GM18907 (cell line): ENCODE measurements around the gene ACADS.

ENCODE experiments used
- ATAC-seq: cut with Tn5 transposase; IDR thresholded peaks from one replicate; pipeline ENCODE4 v1.9.1; 2021; ENCODE audit warnings: mild to moderate bottlenecking, moderate library complexity; ENCODE audit not compliant: unreplicated experiment

Gene ACADS

DNA sequence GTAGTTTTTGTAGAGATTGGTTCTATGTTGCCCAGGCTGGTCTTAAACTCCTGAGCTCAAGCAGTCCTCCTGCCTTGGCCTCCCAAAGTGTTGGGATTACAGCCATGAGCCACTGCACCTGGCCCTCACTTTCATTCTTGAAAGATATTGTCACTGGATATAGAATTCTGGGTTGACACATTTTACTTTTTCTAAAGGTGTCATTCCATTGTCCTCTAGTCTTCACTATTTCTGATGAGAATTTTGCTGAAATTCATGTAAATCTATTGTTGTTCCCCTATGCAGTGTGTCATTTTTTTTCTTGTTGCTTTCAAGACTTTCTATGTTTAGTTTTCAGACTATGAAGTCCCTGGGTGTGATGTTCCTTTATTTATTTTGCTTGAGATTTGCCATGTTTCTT is 29.2 kb downstream of the ACADS start:
- ATAC-seq = no peak

DNA sequence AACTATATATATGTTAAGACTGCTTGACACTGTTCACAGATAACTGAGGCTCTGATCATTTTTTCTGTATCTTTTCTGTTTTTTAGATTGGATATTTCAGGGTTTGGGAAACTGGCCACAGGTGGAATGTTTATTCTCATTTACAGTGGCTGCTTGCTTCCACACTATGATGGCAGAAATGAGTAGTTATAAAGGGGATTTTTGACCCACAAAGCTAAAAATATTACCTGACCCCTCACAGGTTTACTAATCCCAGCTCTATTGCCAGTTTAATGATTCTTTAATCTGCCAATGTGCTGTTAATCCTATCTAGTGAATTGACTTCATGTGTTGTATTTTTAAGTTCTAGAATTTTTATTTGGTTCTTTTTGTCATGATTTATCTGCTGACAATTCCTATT is 29.6 kb downstream of the ACADS start:
- no peak for ATAC-seq

DNA sequence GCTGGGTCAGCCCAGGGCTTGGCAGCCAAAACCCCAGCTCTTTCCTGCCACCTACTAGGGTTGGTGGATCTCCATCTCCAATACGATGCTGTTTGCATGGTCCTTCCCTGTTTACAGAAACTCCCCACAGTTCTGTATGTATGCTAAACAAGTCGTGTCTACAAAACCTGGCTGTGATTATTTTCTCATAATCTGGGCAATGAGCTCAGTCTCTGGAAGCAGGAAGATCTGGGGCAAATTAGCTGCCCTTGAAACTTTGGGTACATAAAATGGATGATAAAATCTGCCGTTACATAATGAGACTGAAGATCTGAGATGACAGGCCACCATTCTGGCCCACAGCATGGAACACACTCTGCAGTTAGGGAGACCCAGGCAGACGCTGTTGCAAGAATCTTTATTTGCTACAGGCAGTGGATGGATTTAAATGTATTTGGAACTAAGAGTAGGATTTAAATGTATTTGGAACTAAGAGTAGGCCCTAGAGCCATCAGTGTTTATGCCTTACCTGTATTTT is 31.7 kb downstream of the ACADS start:
- no peak for ATAC-seq

DNA sequence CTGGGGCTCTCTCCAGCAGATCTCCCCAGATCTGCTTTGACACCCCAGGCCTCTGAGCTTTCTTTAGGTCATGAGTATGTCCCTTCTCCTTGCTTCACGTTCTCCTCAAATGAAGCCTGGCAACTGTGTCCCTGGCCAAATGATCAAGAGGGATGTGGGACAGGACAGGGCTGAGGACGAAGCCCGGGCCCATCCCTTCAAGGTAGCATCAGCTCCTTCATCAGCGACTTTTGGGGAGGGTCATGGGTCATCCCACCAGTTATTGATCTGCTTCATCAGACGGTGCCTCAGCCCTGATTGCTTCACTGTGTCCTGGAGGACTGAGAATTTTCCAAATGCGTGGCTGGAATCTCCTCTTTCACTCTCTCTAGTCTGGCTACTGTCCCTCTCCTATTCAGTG is 32.3 kb downstream of the ACADS start:
- ATAC-seq = no peak

DNA sequence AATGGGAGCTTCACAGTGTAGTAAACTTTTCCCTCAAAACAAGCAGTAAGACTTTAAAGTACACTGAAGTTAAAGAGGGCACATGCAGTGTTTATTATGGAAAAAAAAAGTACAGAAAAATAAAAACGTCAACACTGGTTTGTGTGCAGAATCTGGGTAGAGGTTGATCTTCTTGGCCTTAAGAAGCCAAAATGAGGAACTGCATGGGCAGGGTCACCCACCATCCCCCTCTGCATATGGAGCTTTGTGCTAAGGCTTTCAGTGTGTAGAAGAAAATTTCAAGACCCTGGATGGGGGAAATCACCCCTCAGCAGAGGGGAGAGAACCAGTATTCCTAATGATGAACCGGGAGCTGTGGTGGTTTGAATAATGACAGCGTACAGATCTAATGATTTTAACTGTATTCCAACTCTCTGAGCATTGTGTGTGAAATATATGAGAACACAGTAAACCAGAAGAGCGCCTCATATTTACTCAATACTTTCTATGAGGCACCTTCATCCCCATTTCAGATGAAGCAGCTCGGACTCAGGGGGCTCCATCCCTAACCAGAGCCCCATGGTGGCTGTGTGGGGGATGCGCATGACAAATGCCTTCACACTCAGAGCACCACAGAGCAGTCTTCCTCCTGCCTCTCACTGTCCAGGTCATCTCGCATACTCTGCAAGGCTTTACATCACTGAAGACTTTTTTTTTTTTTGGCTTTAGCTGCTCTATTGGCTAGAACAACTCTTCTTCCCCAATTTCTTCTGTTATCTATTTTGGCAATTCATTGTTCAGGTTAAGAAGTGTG is 33.4 kb downstream of the ACADS start:
- no peak for ATAC-seq

DNA sequence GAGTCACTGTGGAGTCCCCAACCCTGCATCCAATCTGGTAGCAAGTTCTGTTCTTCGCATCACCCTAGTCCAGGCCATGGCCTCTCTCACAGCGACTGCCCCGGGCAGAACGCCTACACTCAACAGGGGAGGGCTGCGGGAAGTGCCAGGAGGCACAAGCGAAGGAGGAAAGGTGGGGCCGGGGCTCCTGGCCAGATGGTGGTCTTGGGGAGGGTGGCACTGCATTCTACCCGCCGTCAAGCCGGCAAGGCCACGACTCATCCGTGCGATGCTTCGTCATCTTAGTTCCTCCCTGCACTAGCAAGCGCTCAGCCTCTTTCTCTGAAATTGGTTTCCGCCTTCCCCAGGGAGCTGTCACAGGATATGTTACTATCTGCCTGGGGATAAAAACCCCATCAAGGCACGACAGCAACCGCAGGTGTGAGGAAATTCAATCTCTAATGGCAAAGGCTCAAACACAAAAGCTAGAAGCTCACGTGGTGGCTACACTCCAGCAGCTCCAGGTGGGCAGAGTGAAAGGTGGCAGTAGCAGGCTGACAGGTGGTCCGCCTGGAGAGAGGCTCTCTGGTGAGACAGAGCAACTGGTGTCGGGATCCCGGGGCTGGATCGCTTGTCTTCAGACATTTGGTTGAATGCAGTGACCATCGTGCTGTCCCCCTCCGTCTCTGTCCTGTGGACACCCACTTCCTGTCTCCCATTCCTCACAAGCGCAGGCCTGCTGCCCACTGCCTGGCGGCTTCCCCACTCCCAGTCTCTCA is 34.1 kb downstream of the ACADS start:
- ATAC-seq = no peak

GRCh38 chr12:120760349-120761254 is 35.0 kb downstream of the ACADS start:
- ATAC-seq = no peak

DNA sequence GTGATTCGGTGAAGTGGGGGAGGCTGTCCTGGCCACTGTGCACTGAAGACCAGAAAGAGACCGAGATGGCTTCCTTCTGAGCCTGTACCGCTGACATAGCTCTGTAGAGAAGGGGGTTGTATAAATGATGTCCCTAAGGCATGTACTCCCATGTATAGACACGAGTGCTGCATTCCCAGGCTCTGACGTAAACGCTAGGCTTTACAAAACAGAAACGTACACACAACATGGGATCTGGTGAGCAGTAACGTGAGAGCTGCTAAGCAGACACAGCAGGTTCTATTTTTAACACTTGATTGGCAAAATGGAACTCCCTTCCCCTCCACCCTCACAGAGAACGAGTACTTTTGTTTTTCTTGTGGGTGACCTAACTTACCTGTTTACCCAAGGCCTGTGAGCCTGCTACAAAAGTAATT is 35.9 kb downstream of the ACADS start:
- no peak for ATAC-seq

DNA sequence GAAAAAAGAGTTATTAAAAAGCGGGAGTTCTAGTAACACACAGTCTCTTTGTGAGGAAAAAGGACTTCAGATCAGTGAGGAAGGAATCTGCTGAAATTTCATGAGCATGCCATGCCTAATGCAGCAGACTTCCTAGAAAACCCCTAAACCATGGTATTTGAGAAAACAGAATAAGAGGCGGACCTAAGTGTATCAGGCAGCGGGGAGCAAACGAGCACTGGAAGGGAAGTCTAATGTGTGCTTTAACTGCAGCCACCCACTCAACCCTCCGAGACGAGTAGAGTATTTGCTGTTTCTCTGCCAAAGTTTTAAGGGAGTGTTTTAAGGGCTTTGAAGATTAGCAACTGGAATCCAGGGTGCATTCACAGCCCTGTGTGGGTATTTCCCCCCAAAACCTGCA is 36.5 kb downstream of the ACADS start:
- no peak for ATAC-seq

GRCh38 chr12:120763250-120763649 is 37.6 kb downstream of the ACADS start:
- ATAC-seq = no peak

GRCh38 chr12:120764816-120765215 is 39.2 kb downstream of the ACADS start:
- no peak for ATAC-seq

DNA sequence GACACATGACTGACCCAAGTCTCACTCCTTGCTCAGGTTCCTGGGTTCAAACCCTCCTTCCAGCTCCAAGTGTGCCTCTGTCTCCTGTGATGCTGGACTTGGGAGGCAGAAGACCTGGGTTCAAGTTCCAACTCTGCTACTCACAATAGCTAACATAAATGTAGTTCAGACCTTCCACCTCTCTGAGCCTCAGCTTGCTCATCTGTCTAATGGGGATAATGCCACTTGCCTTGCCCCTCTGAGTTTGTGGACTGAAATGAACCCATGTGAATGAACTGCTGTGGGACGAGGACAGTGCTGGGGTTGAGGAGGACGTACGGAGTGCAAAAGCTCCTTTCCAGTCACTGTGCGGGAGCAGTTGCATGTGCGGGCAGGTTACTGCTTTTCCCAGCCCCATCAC is 40.9 kb downstream of the ACADS start:
- no peak for ATAC-seq

DNA sequence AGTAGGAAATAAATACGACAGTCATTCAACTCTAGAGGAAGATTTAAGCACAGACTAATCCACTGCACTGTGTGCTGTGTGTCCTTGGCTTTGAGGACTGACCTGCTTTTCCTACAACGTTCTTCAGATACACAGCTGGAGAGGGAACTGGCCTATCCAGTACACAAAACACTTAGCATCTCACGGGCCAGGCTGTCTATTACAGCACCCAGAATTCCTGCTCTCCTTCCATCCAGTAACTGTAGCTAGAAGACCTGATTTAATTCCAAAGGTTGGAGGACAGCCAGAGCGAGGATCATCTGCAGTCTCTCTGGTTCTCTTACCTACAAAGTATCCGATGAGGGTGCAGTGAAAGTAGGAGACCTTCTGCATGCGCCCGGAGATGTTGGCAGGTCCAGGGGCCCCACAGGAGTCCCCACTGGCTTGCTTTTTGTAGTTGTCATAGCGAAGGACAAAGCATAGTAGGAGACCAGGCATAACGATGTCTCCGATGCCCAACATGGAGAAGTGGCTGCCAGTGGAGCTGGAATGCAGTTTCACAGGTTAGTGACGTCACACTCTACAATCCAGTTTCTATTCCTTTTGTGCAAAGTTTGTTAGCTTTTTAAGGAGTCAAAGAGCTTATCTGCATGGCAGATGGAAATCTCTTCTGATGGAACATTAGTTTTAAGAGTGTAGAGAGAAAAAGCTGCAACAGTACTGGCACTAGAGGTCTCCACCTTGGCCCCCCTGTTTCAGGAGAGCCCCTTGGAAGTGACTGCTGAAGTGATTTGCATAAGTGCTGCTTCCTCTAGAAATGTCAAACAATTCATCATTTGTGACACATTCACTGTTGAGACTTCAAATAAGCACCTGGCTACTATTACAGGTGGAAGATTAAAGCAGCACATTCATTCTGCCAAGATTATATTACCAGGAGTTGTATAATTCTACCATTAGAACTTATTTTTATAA is 41.7 kb downstream of the ACADS start:
- ATAC-seq = no peak

GRCh38 chr12:120771097-120771496 is 45.5 kb downstream of the ACADS start:
- ATAC-seq = no peak

GRCh38 chr12:120774169-120774916 is 48.7 kb downstream of the ACADS start:
- no peak for ATAC-seq

- no peak for ATAC-seq
These were observed 50.4 kb downstream of the ACADS start for GRCh38 chr12:120775862-120776552.

- no peak for ATAC-seq
These were observed 57.6 kb downstream of the ACADS start for GRCh38 chr12:120783197-120783596.

DNA sequence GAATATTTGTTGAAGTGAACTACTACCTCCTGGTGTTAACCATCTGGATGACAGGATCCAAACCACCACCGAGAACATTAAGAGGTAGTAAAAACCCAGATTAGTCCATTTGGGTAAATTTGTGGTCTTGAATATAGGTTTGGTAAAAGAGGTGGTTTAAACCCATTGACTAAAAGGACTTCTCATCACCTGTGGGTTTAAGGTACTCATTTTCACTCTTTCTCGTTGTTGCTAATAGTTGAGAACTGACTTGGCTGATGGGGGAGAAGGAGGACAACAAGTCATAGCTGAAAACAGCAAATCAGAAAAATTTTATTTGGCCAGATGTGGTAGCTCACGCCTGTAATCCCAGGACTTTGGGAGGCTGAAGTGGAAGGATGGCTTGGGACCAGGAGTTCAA is 59.2 kb downstream of the ACADS start:
- ATAC-seq = no peak

- no peak for ATAC-seq
These were observed 62.3 kb downstream of the ACADS start for GRCh38 chr12:120787889-120788288.
